Measurements from ENCODE around the gene FAM3B. TPM values are rescaled to one million over a fixed set of nuclear protein-coding genes. Genes with fewer than 3 reads are reported as not detected.

FAM3B gene
- total RNA-seq, 1 donor from 2014 or later: 0.23 TPM

GRCh38 chr21:41342035-41342434, 25.4 kb downstream of the FAM3B start:
- Mint-ChIP-seq H3K9me3 (peaks cover 3% of the 10 kb centered on the region), H3K36me3 (ENCODE audit: low read depth) (no peaks in the 10 kb centered on the region), H3K27me3 (ENCODE audit: low read depth) (peaks cover 2% of the 10 kb centered on the region), H3K4me1 (no peaks in the 10 kb centered on the region), H3K27ac (ENCODE audit: unreplicated experiment) (no peak overlapping the region), H3K4me3 (no peak overlapping the region)
- no peak for DNase-seq (ENCODE audit: low read depth, low spot score)
- TF ChIP-seq, protein P1, sequence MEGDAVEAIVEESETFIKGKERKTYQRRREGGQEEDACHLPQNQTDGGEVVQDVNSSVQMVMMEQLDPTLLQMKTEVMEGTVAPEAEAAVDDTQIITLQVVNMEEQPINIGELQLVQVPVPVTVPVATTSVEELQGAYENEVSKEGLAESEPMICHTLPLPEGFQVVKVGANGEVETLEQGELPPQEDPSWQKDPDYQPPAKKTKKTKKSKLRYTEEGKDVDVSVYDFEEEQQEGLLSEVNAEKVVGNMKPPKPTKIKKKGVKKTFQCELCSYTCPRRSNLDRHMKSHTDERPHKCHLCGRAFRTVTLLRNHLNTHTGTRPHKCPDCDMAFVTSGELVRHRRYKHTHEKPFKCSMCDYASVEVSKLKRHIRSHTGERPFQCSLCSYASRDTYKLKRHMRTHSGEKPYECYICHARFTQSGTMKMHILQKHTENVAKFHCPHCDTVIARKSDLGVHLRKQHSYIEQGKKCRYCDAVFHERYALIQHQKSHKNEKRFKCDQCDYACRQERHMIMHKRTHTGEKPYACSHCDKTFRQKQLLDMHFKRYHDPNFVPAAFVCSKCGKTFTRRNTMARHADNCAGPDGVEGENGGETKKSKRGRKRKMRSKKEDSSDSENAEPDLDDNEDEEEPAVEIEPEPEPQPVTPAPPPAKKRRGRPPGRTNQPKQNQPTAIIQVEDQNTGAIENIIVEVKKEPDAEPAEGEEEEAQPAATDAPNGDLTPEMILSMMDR (conservative IDR thresholded peaks at IDR 0.05): no peak

DNA sequence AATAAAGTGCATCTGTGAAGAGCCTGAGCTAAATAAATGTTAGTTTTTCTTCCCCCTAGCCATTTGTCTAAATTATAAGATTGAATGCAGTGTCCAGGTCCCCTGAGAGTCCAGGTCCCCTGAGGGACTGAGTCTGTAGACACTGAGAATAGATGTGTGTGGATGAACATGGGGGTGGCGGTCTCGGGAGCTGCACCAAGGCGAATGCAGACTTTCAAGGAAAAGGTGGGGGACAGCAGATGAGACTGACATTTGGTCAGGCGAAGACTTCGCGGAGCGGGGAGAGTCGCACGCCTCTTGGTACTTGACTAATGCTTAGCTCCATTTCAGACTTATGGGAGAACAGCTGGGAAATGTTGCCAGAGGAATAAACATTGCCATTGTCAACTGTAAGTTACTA, 27.5 kb downstream of the FAM3B start:
- Mint-ChIP-seq H3K4me1 (no peaks in the 10 kb centered on the region), H3K27ac (ENCODE audit: unreplicated experiment) (no peak overlapping the region)
- TF ChIP-seq, protein P1 (conservative IDR thresholded peaks at IDR 0.05): no peak

GRCh38 chr21:41345356-41345755, 28.8 kb downstream of the FAM3B start:
- H3K36me3 Mint-ChIP-seq (ENCODE audit: low read depth): no peaks in the 10 kb centered on the region
- TF ChIP-seq, protein P1 (conservative IDR thresholded peaks at IDR 0.05): no peak
- H3K4me1 Mint-ChIP-seq: no peaks in the 10 kb centered on the region
- no peak for DNase-seq (ENCODE audit: low read depth, low spot score)
- H3K4me3 Mint-ChIP-seq: no peak overlapping the region
- no peak overlapping the region for H3K27ac Mint-ChIP-seq (ENCODE audit: unreplicated experiment)
- H3K27me3 Mint-ChIP-seq (ENCODE audit: low read depth): no peaks in the 10 kb centered on the region
- H3K9me3 Mint-ChIP-seq: peaks cover 3% of the 10 kb centered on the region

More for the DNA sequence above, 27.5 kb downstream of the FAM3B start:
- Mint-ChIP-seq H3K36me3 (ENCODE audit: low read depth) (no peaks in the 10 kb centered on the region), H3K27me3 (ENCODE audit: low read depth) (no peaks in the 10 kb centered on the region), H3K9me3 (peaks cover 3% of the 10 kb centered on the region), H3K4me3 (no peak overlapping the region)
- no peak for DNase-seq (ENCODE audit: low read depth, low spot score)

DNA sequence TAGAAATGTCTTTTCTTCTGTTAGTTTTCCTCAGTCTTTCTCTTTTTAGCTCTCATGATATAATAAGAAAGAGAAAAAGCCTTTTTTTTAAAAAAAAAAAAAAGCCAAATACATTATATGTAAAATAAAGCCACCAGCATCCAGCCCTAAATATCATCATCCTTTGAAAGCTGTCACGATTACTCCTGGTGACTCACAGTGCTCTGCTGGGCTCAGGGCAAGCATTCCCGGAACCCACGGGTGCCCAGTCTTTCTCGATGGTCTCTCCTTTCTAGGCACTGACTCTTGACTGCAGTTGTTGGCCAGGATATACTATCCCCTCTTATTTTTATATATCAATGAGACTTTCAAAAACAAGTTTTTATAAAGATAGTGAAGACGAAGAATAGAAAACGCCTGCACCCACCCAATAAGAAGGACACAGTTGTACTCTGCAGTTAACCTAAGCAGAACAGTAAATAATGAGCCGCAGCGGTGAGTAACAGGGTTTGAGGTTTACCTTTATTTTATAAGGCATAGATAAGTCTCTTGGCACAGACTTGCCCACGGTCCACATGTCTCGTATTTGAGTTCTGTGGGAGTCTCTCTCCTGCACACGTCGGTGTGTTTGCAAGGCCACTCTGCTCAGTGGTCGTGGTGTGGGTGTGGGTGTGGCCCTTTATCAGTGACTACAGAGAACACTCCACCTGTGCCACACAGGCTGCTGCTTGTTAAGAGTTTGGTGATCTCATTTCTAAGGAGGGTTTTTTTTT, 29.5 kb downstream of the FAM3B start:
- H3K27ac Mint-ChIP-seq (ENCODE audit: unreplicated experiment): no peak overlapping the region
- H3K27me3 Mint-ChIP-seq (ENCODE audit: low read depth): no peaks in the 10 kb centered on the region
- H3K36me3 Mint-ChIP-seq (ENCODE audit: low read depth): no peaks in the 10 kb centered on the region

GRCh38 chr21:41346758-41347157, 30.2 kb downstream of the FAM3B start:
- Mint-ChIP-seq H3K36me3 (ENCODE audit: low read depth) (no peaks in the 10 kb centered on the region), H3K9me3 (peaks cover 3% of the 10 kb centered on the region), H3K27ac (ENCODE audit: unreplicated experiment) (no peak overlapping the region), H3K27me3 (ENCODE audit: low read depth) (no peaks in the 10 kb centered on the region), H3K4me3 (no peak overlapping the region), H3K4me1 (no peaks in the 10 kb centered on the region)
- TF ChIP-seq, protein P1 (conservative IDR thresholded peaks at IDR 0.05): no peak
- DNase-seq (ENCODE audit: low read depth, low spot score): no peak

More for the DNA sequence above, 29.5 kb downstream of the FAM3B start:
- Mint-ChIP-seq H3K4me1 (no peaks in the 10 kb centered on the region), H3K9me3 (peaks cover 3% of the 10 kb centered on the region), H3K4me3 (no peak overlapping the region)
- no peak for DNase-seq (ENCODE audit: low read depth, low spot score)
- TF ChIP-seq, protein P1 (conservative IDR thresholded peaks at IDR 0.05): no peak
